K562 (cell line): ENCODE data around the gene LRP10. TPM values are rescaled to one million over a fixed set of nuclear protein-coding genes. Genes with fewer than 3 reads are reported as not detected.
A peak's percentile ranks its signal among the peaks of the same experiment; 100 is the strongest.

Experiments used
- BRD9 ChIP-seq: fragments of 450-650 bp; IDR thresholded peaks from 2 replicates; pipeline ENCODE4 v1.6.1; 2018; ENCODE audit warnings: low read depth; ENCODE audit not compliant: partially characterized antibody
- CEBPG ChIP-seq, 3 experiments: fragments of 200-800 bp in 1 of 3; sonication (Bioruptor generic) in 1 of 3; sonication (generic) in 1 of 3; formaldehyde crosslinking in 1 of 3; IDR thresholded peaks in 2 of 3; conservative IDR thresholded peaks in 1 of 3; 2 replicates each; pipeline versions ENCODE4 v1.6.1 to v1.8.0; 2016 to 2022; ENCODE audit warnings: missing compliant biosample characterization in 2 of 3, missing genetic modification characterization in 2 of 3, mild to moderate bottlenecking in 1 of 3, missing genetic modification reagents in 1 of 3
- EGR1 ChIP-seq: fragments of 450-650 bp; conservative IDR thresholded peaks from 2 replicates; pipeline ENCODE4 v1.6.1; 2017; ENCODE audit warnings: mild to moderate bottlenecking
- ETV1 ChIP-seq: fragments of 450-650 bp; conservative IDR thresholded peaks from 2 replicates; pipeline ENCODE4 v1.6.1; 2016; ENCODE audit warnings: missing genetic modification characterization, control low read depth, low read depth, missing compliant biosample characterization
- MAZ ChIP-seq, 2 experiments: fragments of 450-650 bp in 1 of 2; sonication (generic) in 1 of 2; formaldehyde crosslinking; IDR thresholded peaks in 1 of 2; conservative IDR thresholded peaks in 1 of 2; 2 replicates each; pipeline versions ENCODE4 v1.4.0 to v1.5.0; 2020; ENCODE audit warnings: mild to moderate bottlenecking in 1 of 2, missing genetic modification reagents in 1 of 2
- POLR2AphosphoS5 ChIP-seq: IDR thresholded peaks from 2 replicates; pipeline ENCODE4 v1.6.1; 2011; ENCODE audit warnings: mild to moderate bottlenecking, low read depth, low read length, moderate library complexity; ENCODE audit not compliant: control insufficient read depth, insufficient read depth
- RBM25 ChIP-seq: fragments of 200-400 bp; formaldehyde crosslinking; IDR thresholded peaks from 2 replicates; pipeline ENCODE4 v1.6.1; 2018; ENCODE audit warnings: low read length, low read depth, moderate library complexity; ENCODE audit not compliant: severe bottlenecking
- YY1 ChIP-seq, 3 experiments: IDR thresholded peaks; 2 replicates each; pipeline ENCODE4 v1.6.1; 2011; ENCODE audit warnings: low read length in 2 of 3, mild to moderate bottlenecking in 2 of 3, moderate library complexity in 2 of 3, borderline replicate concordance in 1 of 3, control low read depth in 1 of 3, low read depth in 1 of 3; ENCODE audit not compliant: insufficient read depth in 3 of 3, insufficient replicate concordance in 2 of 3, control insufficient read depth in 1 of 3, insufficient read length in 1 of 3; ENCODE audit errors: extremely low read depth in 1 of 3
- polyA plus RNA-seq, 8 experiments: library from polyadenylated mRNA; depleted of rRNA in 4 of 8; stranded (reverse) in 5 of 8; unstranded in 3 of 8; fragments of >200 nt; fragmentation: Nextera tagmentation in 2 of 8; fragmentation: Illumina TruSeq in 1 of 8; extraction: Ambion mirVana in 2 of 8; extraction: Trizol in 1 of 8; gene quantifications; 2 replicates each; pipeline versions ENCODE4 v1.2.1 to v1.2.3, GENCODE V29; 2011 to 2014; ENCODE audit warnings: inconsistent platforms in 1 of 8, missing spikeins in 1 of 8
- total RNA-seq, 7 experiments: library from RNA; depleted of rRNA in 6 of 7; stranded (reverse); fragments of >200 nt in 6 of 7; fragmentation: Illumina TruSeq in 2 of 7; extraction: Trizol in 2 of 7; gene quantifications; 2 replicates each; pipeline versions ENCODE4 v1.2.1 to v1.2.3, GENCODE V29; 2011 to 2021; ENCODE audit warnings: low replicate concordance in 1 of 7
- TF ChIP-seq, protein P1 (sequence below), 2 experiments: fragments of 450-650 bp; formaldehyde crosslinking in 1 of 2; IDR thresholded peaks; 2 replicates each; pipeline versions ENCODE4 v1.4.0 to v1.6.1; 2014 to 2020; ENCODE audit warnings: mild to moderate bottlenecking in 2 of 2, borderline replicate concordance in 1 of 2, low read depth in 1 of 2
- TF ChIP-seq, protein P2 (sequence below), 3 experiments: IDR thresholded peaks in 2 of 3; conservative IDR thresholded peaks in 1 of 3; 2 replicates each; pipeline ENCODE4 v1.5.1; 2011 to 2012; ENCODE audit warnings: low read length in 3 of 3, mild to moderate bottlenecking in 3 of 3, control low read depth in 2 of 3, improper control_type of control experiment in 1 of 3, inconsistent platforms in 1 of 3, low read depth in 1 of 3, mixed read lengths in 1 of 3, moderate library complexity in 1 of 3; ENCODE audit not compliant: insufficient read depth in 2 of 3
- TF ChIP-seq, protein P3 (sequence below): fragments of 450-650 bp; formaldehyde crosslinking; IDR thresholded peaks from 2 replicates; pipeline ENCODE4 v1.4.0; 2020; ENCODE audit warnings: mild to moderate bottlenecking, moderate library complexity
- TF ChIP-seq, protein P4 (sequence below): sonication (generic); formaldehyde crosslinking; IDR thresholded peaks from 2 replicates; pipeline ENCODE4 v1.9.0; 2022; ENCODE audit warnings: mild to moderate bottlenecking, missing genetic modification reagents

Gene LRP10
- total and polyA plus RNA-seq, 9 of the 15 experiments (the other 6 are each of a cell fraction or from before 2014, with no cell fraction given) = 1.3 to 45.5 (median 10.9) TPM

DNA sequence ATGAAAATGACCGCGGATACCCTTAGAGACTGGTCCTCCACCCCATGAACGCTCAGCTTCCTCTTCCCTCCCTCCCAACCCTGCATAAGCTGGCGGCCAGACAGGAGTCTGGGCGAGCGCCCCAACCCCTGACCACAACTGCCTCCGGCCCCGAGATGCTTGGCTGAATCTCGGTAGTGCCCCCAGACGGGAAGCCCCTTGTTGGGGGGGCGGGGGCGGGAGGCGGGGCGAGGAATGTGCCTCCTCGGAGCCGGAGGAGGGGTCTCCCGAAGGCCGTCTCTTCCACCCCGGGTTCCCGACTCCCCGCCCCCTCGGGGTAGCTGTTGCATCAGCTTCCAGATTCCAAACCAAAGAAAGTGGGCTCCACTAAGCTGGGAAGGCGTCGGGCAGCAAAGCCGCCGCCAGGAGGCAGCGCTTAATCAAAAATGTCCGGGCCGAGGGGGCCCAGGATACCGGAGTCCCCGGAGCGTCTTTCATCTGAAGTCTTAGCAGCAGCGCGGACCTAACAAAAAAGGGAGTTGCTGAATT lies 48.9 kb upstream of the LRP10 start (continued):
- TF ChIP-seq, protein P1, sequence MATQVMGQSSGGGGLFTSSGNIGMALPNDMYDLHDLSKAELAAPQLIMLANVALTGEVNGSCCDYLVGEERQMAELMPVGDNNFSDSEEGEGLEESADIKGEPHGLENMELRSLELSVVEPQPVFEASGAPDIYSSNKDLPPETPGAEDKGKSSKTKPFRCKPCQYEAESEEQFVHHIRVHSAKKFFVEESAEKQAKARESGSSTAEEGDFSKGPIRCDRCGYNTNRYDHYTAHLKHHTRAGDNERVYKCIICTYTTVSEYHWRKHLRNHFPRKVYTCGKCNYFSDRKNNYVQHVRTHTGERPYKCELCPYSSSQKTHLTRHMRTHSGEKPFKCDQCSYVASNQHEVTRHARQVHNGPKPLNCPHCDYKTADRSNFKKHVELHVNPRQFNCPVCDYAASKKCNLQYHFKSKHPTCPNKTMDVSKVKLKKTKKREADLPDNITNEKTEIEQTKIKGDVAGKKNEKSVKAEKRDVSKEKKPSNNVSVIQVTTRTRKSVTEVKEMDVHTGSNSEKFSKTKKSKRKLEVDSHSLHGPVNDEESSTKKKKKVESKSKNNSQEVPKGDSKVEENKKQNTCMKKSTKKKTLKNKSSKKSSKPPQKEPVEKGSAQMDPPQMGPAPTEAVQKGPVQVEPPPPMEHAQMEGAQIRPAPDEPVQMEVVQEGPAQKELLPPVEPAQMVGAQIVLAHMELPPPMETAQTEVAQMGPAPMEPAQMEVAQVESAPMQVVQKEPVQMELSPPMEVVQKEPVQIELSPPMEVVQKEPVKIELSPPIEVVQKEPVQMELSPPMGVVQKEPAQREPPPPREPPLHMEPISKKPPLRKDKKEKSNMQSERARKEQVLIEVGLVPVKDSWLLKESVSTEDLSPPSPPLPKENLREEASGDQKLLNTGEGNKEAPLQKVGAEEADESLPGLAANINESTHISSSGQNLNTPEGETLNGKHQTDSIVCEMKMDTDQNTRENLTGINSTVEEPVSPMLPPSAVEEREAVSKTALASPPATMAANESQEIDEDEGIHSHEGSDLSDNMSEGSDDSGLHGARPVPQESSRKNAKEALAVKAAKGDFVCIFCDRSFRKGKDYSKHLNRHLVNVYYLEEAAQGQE (IDR thresholded peaks at IDR 0.05; ENCODE audit: borderline replicate concordance) = peak; percentile 92
- TF ChIP-seq, protein P1 (CRISPR knock-in tag; IDR thresholded peaks at IDR 0.05; ENCODE audit: low read depth) = no peak
- peak; percentile 85 for TF ChIP-seq CEBPG (CRISPR knock-in tag; IDR thresholded peaks at IDR 0.05)
- peak in 1 of 2 experiments; percentile 80; a peak in 2 of 4 replicates for TF ChIP-seq CEBPG (tag; conservative IDR thresholded peaks at IDR 0.05 in 1 of 2, IDR thresholded peaks at IDR 0.05 in 1 of 2)
- TF ChIP-seq ETV1 (tag) = no peak
- TF ChIP-seq YY1 (IDR thresholded peaks at IDR 0.05; ENCODE audit: borderline replicate concordance in 1 of 3, control insufficient read depth in 1 of 3, extremely low read depth in 1 of 3, insufficient read depth in 3 of 3, insufficient read length in 1 of 3, insufficient replicate concordance in 2 of 3, low read depth in 1 of 3, low read length in 2 of 3) = peak in 1 of 3 experiments; percentile 44
- peak; percentile 69 for TF ChIP-seq BRD9
- no peak for TF ChIP-seq POLR2AphosphoS5
- TF ChIP-seq, protein P2, sequence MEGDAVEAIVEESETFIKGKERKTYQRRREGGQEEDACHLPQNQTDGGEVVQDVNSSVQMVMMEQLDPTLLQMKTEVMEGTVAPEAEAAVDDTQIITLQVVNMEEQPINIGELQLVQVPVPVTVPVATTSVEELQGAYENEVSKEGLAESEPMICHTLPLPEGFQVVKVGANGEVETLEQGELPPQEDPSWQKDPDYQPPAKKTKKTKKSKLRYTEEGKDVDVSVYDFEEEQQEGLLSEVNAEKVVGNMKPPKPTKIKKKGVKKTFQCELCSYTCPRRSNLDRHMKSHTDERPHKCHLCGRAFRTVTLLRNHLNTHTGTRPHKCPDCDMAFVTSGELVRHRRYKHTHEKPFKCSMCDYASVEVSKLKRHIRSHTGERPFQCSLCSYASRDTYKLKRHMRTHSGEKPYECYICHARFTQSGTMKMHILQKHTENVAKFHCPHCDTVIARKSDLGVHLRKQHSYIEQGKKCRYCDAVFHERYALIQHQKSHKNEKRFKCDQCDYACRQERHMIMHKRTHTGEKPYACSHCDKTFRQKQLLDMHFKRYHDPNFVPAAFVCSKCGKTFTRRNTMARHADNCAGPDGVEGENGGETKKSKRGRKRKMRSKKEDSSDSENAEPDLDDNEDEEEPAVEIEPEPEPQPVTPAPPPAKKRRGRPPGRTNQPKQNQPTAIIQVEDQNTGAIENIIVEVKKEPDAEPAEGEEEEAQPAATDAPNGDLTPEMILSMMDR (IDR thresholded peaks at IDR 0.05 in 2 of 3, conservative IDR thresholded peaks at IDR 0.05 in 1 of 3; ENCODE audit: insufficient read depth in 2 of 3, low read depth in 1 of 3, low read length in 3 of 3) = peak; percentile 89 to 95 (median 91)
- TF ChIP-seq, protein P3, sequence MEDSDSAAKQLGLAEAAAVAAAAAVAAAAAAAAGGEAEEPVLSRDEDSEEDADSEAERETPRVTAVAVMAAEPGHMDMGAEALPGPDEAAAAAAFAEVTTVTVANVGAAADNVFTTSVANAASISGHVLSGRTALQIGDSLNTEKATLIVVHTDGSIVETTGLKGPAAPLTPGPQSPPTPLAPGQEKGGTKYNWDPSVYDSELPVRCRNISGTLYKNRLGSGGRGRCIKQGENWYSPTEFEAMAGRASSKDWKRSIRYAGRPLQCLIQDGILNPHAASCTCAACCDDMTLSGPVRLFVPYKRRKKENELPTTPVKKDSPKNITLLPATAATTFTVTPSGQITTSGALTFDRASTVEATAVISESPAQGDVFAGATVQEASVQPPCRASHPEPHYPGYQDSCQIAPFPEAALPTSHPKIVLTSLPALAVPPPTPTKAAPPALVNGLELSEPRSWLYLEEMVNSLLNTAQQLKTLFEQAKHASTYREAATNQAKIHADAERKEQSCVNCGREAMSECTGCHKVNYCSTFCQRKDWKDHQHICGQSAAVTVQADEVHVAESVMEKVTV = peak; percentile 90
- TF ChIP-seq RBM25 = no peak
- peak in 1 of 2 experiments; percentile 81; a peak in 2 of 4 replicates for TF ChIP-seq MAZ (CRISPR knock-in tag; conservative IDR thresholded peaks at IDR 0.05 in 1 of 2, IDR thresholded peaks at IDR 0.05 in 1 of 2)
- TF ChIP-seq, protein P4, sequence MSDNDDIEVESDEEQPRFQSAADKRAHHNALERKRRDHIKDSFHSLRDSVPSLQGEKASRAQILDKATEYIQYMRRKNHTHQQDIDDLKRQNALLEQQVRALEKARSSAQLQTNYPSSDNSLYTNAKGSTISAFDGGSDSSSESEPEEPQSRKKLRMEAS = no peak
- TF ChIP-seq EGR1 = 0 out of 2 replicates have a peak, but pooled peaks have one; percentile 8
